ENCODE data around the gene DUS2.

DNA sequence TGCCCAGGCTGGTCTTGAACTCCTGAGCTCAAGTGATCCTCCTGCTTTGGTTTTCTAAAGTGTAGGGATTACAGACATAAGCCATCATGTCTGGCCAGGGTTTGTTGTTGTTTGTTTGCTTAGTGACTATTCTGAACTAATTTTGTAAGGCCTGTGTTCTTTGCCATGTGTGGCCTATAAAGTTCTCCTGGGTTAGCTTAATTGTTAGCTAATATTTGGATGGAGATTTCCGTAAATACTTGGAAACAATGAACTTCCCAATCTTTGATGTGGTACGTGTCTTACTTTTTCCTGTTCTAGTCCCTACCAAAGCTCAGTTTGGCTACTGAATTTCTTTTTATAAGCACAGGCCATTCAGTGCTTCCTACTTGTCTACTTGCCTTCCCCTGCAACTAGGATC lies 24.9 kb downstream of the DUS2 start:
- TF ChIP-seq, protein P1, sequence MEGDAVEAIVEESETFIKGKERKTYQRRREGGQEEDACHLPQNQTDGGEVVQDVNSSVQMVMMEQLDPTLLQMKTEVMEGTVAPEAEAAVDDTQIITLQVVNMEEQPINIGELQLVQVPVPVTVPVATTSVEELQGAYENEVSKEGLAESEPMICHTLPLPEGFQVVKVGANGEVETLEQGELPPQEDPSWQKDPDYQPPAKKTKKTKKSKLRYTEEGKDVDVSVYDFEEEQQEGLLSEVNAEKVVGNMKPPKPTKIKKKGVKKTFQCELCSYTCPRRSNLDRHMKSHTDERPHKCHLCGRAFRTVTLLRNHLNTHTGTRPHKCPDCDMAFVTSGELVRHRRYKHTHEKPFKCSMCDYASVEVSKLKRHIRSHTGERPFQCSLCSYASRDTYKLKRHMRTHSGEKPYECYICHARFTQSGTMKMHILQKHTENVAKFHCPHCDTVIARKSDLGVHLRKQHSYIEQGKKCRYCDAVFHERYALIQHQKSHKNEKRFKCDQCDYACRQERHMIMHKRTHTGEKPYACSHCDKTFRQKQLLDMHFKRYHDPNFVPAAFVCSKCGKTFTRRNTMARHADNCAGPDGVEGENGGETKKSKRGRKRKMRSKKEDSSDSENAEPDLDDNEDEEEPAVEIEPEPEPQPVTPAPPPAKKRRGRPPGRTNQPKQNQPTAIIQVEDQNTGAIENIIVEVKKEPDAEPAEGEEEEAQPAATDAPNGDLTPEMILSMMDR (IDR thresholded peaks at IDR 0.05) = no peak
- TF ChIP-seq POLR2AphosphoS5 (IDR thresholded peaks at IDR 0.05) (no peak), EP300 (IDR thresholded peaks at IDR 0.05; ENCODE audit: low read depth) (no peak)
